Endothelial cell of umbilical vein (primary cell): Measurements from ENCODE around the gene IFNG. TPM values are rescaled to one million over a fixed set of nuclear protein-coding genes. Genes with fewer than 3 reads are reported as not detected.

ENCODE experiments used
- BruUV-seq: library from RNA; stranded (reverse); fragments of 400-500 nt; replicated peaks from 2 replicates; lab custom pipeline; 2021; lab: Mats Ljungman, UMichigan
- CTCF ChIA-PET: fragments of 300-600, 350-600 bp; sonication (Branson Sonifier 250); formaldehyde crosslinking; loops from one replicate; lab custom pipeline; 2021; ENCODE audit warnings: antibody characterized with exemption, inconsistent platforms; lab: Charles Lee
- POLR2A ChIA-PET: fragments of 300-600, 350-600 bp; sonication (Branson Sonifier 250); formaldehyde crosslinking; loops from one replicate; lab custom pipeline; 2021; ENCODE audit warnings: antibody characterized with exemption, inconsistent platforms; lab: Charles Lee
- DNase-seq: peaks from one replicate; pipeline ENCODE4 v3.0.0-alpha.2; 2011; ENCODE audit warnings: low read depth, low spot score
- FAIRE-seq: peaks from 2 replicates; lab custom pipeline; 2011; peaks lifted over from hg19 to GRCh38; lab: Jason Lieb, UNC
- H2AFZ ChIP-seq: 2 replicates; pipeline ENCODE4 v1.6.0; 2012; ENCODE audit warnings: low read depth, low read length, control low read depth, inconsistent platforms
- H3K27ac ChIP-seq: 2 replicates; pipeline ENCODE4 v1.5.1; 2011; ENCODE audit warnings: low read depth, mild to moderate bottlenecking, control low read depth, low read length, moderate library complexity; ENCODE audit not compliant: insufficient read depth
- H3K27me3 ChIP-seq, 2 experiments: 2 replicates each; pipeline versions ENCODE4 v1.6.0 to v1.6.1; 2011; ENCODE audit warnings: low read length in 2 of 2, mixed read lengths in 1 of 2; ENCODE audit not compliant: control insufficient read depth in 2 of 2, insufficient read depth in 2 of 2
- H3K36me3 ChIP-seq, 2 experiments: 2 replicates in 1 of 2; 3 replicates in 1 of 2; pipeline ENCODE4 v1.5.1; 2011; ENCODE audit warnings: low read length in 2 of 2, mild to moderate bottlenecking in 1 of 2, moderate library complexity in 1 of 2; ENCODE audit not compliant: control insufficient read depth in 2 of 2, insufficient read depth in 2 of 2; ENCODE audit errors: extremely low read depth in 1 of 2
- H3K4me1 ChIP-seq: 3 replicates; pipeline ENCODE4 v1.5.1; 2011; ENCODE audit warnings: mild to moderate bottlenecking, low read length; ENCODE audit not compliant: control insufficient read depth, insufficient read depth; ENCODE audit errors: extremely low read depth
- H3K4me2 ChIP-seq: 2 replicates; pipeline ENCODE4 v1.6.1; 2011; ENCODE audit warnings: low read length, control low read depth, mixed read lengths; ENCODE audit not compliant: insufficient read depth
- H3K4me3 ChIP-seq, 3 experiments: fragments of 200-600 bp in 1 of 3; sonication (generic), shearing (Covaris generic) in 1 of 3; replicated peaks in 1 of 3; 2 replicates each; pipeline ENCODE4 v1.5.1; 2011 to 2016; ENCODE audit warnings: control low read depth in 3 of 3, low read length in 3 of 3, mild to moderate bottlenecking in 2 of 3, inconsistent platforms in 1 of 3, low read depth in 1 of 3, moderate library complexity in 1 of 3; ENCODE audit not compliant: insufficient read depth in 1 of 3
- H3K79me2 ChIP-seq: 2 replicates; pipeline ENCODE4 v1.6.0; 2012; ENCODE audit warnings: low read length, inconsistent platforms; ENCODE audit not compliant: control insufficient read depth, insufficient read depth
- H3K9ac ChIP-seq: replicated peaks from 2 replicates; pipeline ENCODE3; 2011; ENCODE audit warnings: low read length, control low read depth; ENCODE audit not compliant: insufficient read depth; ENCODE audit errors: extremely low read depth
- H3K9me1 ChIP-seq: replicated peaks from 3 replicates; pipeline ENCODE4 v1.6.0; 2011; ENCODE audit warnings: mild to moderate bottlenecking, low read length; ENCODE audit not compliant: control insufficient read depth, insufficient read depth; ENCODE audit errors: extremely low read depth
- H3K9me3 ChIP-seq: replicated peaks from 2 replicates; pipeline ENCODE4 v1.5.1; 2012; ENCODE audit warnings: low read length, inconsistent platforms; ENCODE audit not compliant: control insufficient read depth, insufficient read depth
- H4K20me1 ChIP-seq: replicated peaks from 2 replicates; pipeline ENCODE3; 2011; ENCODE audit warnings: mild to moderate bottlenecking, low read length; ENCODE audit not compliant: control insufficient read depth, insufficient read depth; ENCODE audit errors: extremely low read depth
- CTCF ChIP-seq, 2 donors: IDR thresholded peaks; 1 replicate in 1 of 2; 2 replicates in 1 of 2; pipeline ENCODE4 v1.5.1; 2011; ENCODE audit warnings: low read length in 2 of 2, mild to moderate bottlenecking in 2 of 2, moderate library complexity in 2 of 2, control low read depth in 1 of 2, inconsistent platforms in 1 of 2, low read depth in 1 of 2; ENCODE audit not compliant: insufficient read depth in 1 of 2; ENCODE audit errors: extremely low read depth in 1 of 2
- EZH2 ChIP-seq: IDR thresholded peaks from 2 replicates; pipeline ENCODE4 v1.6.1; 2012; ENCODE audit warnings: borderline replicate concordance, low read depth, mild to moderate bottlenecking, moderate library complexity, low read length, inconsistent platforms; ENCODE audit not compliant: severe bottlenecking
- FOS ChIP-seq: IDR thresholded peaks from 2 replicates; pipeline ENCODE4 v1.6.1; 2011; ENCODE audit warnings: mild to moderate bottlenecking, low read length, moderate library complexity, borderline replicate concordance; ENCODE audit not compliant: insufficient read depth
- GATA2 ChIP-seq: IDR thresholded peaks from 2 replicates; pipeline ENCODE4 v1.7.0; 2011; ENCODE audit warnings: low read depth, mild to moderate bottlenecking, moderate library complexity, mixed read lengths, low read length; ENCODE audit not compliant: insufficient read length, insufficient read depth
- JUN ChIP-seq: IDR thresholded peaks from 2 replicates; pipeline ENCODE4 v1.6.1; 2011; ENCODE audit warnings: borderline replicate concordance, low read depth; ENCODE audit not compliant: insufficient read length, insufficient read depth
- MYC ChIP-seq: IDR thresholded peaks from one replicate; pipeline ENCODE4 v1.6.1; 2011; ENCODE audit warnings: mild to moderate bottlenecking, low read depth, low read length
- POLR2A ChIP-seq: IDR thresholded peaks from 2 replicates; pipeline ENCODE4 v1.6.1; 2012; ENCODE audit warnings: low read depth, mild to moderate bottlenecking, control low read depth, low read length
- POLR2AphosphoS5 ChIP-seq: IDR thresholded peaks from 2 replicates; pipeline ENCODE4 v1.6.1; 2012; ENCODE audit warnings: low read depth, mild to moderate bottlenecking, control low read depth, low read length, moderate library complexity; ENCODE audit not compliant: insufficient read depth
- dilution Hi-C: fragments of 300-500 bp; cut with MboI; formaldehyde crosslinking; loops from one replicate; pipeline ENCODE4 v1.15.0; 2019; ENCODE audit warnings: low sequenced_read_pairs; ENCODE audit not compliant: extremely low pct_ligation_motif_present
- intact Hi-C: fragments of 100-400 bp; cut with micrococcal nuclease; formaldehyde crosslinking; loops from one replicate; pipeline ENCODE4 v1.10.0; 2022
- polyA plus RNA-seq, 4 experiments: library from polyadenylated mRNA; depleted of rRNA in 3 of 4; stranded (reverse) in 3 of 4; unstranded in 1 of 4; fragments of >200 nt; gene quantifications; 2 replicates each; pipeline versions ENCODE4 v1.2.1 to v1.2.3, GENCODE V29; 2011 to 2012; ENCODE audit warnings: missing spikeins in 1 of 4
- total RNA-seq: library from RNA; stranded (reverse); gene quantifications from 2 replicates; pipeline ENCODE4 v1.2.3, GENCODE V29; 2021
- TF ChIP-seq, protein P1 (sequence below): IDR thresholded peaks from 2 replicates; pipeline ENCODE4 v1.6.1; 2011; ENCODE audit not compliant: insufficient read depth, insufficient read length

The IFNG gene
- total and polyA plus RNA-seq, 2 donors (not counting 3 experiments of a cell fraction or from before 2014, with no cell fraction given): not detected

- H3K9ac ChIP-seq: no peak overlapping the region
- no peak overlapping the region for H3K4me2 ChIP-seq
- no peak overlapping the region for H2AFZ ChIP-seq
- no peaks in the 10 kb centered on the region for H3K4me1 ChIP-seq
- ChIA-PET POLR2A (no interaction called here), CTCF (no interaction called here)
- no peaks in the 10 kb centered on the region for H3K36me3 ChIP-seq
- DNase-seq (no peak), FAIRE-seq (no peak)
- dilution Hi-C loops: no loop called here
- intact Hi-C loops: no loop called here
- H3K27me3 ChIP-seq: no peaks in the 10 kb centered on the region
- no peaks in the 10 kb centered on the region for H3K9me1 ChIP-seq
- TF ChIP-seq FOS (no peak), GATA2 (no peak), POLR2AphosphoS5 (no peak), JUN (no peak), CTCF (IDR thresholded peaks at IDR 0.05; ENCODE audit: extremely low read depth in 1 of 2, insufficient read depth in 1 of 2, low read depth in 1 of 2, low read length in 2 of 2) (no peak), POLR2A (no peak), MYC (no peak), EZH2 (no peak)
- TF ChIP-seq, protein P1, sequence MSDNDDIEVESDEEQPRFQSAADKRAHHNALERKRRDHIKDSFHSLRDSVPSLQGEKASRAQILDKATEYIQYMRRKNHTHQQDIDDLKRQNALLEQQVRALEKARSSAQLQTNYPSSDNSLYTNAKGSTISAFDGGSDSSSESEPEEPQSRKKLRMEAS: no peak
- no peaks in the 10 kb centered on the region for H3K9me3 ChIP-seq
- H3K4me3 ChIP-seq: no peak overlapping the region
- H4K20me1 ChIP-seq: no peaks in the 10 kb centered on the region
- no peaks in the 10 kb centered on the region for H3K79me2 ChIP-seq
- H3K27ac ChIP-seq: no peak overlapping the region
- no TSS peak for BruUV-seq
These were observed 14.3 kb upstream of the IFNG start for GRCh38 chr12:68173792-68174191.
